Body of pancreas (tissue), 4 donors: ENCODE results near the gene YBX1.

Experiments
- POLR2A ChIP-seq, 3 donors: fragments of 450-650 bp; IDR thresholded peaks; one replicate each; pipeline ENCODE4 v1.6.1; 2016; ENCODE audit warnings: antibody characterized with exemption in 3 of 3, mild to moderate bottlenecking in 2 of 3
- TF ChIP-seq, protein P1 (sequence below), 7 experiments: fragments of 450-650 bp in 4 of 7; fragments of 200-600 bp in 3 of 7; sonication (generic) in 3 of 7; IDR thresholded peaks; one replicate each; pipeline ENCODE4 v1.5.1; 2016 to 2019; ENCODE audit warnings: antibody characterized with exemption in 7 of 7

DNA sequence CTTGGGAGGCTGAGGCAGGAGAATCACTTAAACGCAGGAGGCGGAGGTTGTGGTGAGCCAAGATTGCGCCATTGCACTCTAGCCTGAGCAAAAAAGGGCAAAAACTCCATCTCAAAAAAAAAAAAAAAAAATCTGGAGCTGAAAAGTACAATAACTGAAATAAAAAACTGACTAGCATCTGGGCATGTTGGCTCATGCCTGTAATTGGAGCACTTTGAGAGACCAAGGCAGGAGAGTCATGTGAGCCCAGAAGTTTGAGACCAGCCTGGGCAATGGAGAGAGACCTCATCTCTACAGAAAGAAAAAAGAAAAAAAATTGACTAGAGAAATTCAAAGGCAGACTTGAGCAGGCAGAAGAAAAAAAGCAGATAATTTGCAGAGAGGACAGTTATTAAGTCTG lies 39.7 kb downstream of the YBX1 start:
- no peak for TF ChIP-seq POLR2A (IDR thresholded peaks at IDR 0.05)
- TF ChIP-seq, protein P1, sequence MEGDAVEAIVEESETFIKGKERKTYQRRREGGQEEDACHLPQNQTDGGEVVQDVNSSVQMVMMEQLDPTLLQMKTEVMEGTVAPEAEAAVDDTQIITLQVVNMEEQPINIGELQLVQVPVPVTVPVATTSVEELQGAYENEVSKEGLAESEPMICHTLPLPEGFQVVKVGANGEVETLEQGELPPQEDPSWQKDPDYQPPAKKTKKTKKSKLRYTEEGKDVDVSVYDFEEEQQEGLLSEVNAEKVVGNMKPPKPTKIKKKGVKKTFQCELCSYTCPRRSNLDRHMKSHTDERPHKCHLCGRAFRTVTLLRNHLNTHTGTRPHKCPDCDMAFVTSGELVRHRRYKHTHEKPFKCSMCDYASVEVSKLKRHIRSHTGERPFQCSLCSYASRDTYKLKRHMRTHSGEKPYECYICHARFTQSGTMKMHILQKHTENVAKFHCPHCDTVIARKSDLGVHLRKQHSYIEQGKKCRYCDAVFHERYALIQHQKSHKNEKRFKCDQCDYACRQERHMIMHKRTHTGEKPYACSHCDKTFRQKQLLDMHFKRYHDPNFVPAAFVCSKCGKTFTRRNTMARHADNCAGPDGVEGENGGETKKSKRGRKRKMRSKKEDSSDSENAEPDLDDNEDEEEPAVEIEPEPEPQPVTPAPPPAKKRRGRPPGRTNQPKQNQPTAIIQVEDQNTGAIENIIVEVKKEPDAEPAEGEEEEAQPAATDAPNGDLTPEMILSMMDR (IDR thresholded peaks at IDR 0.05) = no peak
